Neural cell (in vitro differentiated cells): Measurements from ENCODE around the gene KLHL11. TPM values are rescaled to one million over a fixed set of nuclear protein-coding genes. Genes with fewer than 3 reads are reported as not detected.

Experiments
- H2AFZ ChIP-seq: fragments of 200-600, 300-800 bp; sonication (generic), shearing (Covaris generic); 2 replicates; pipeline ENCODE4 v1.6.0; 2014; ENCODE audit warnings: low read depth, mild to moderate bottlenecking, antibody characterized with exemption, low read length, moderate library complexity
- H3F3A ChIP-seq: fragments of 200-600 bp; shearing (Covaris generic); 2 replicates; pipeline ENCODE4 v1.6.1; 2016; ENCODE audit warnings: mild to moderate bottlenecking, moderate library complexity, mixed read lengths, antibody characterized with exemption, low read length; ENCODE audit not compliant: insufficient read depth, poor library complexity, severe bottlenecking
- H3K27ac ChIP-seq: fragments of 200-600, 300-800 bp; sonication (generic), shearing (Covaris generic); 2 replicates; pipeline ENCODE4 v1.5.1; 2014; ENCODE audit warnings: mild to moderate bottlenecking, low read length, moderate library complexity
- H3K27me3 ChIP-seq: fragments of 300-800, 200-600 bp; sonication (generic), shearing (Covaris generic); 2 replicates; pipeline ENCODE4 v1.6.0; 2014; ENCODE audit warnings: mild to moderate bottlenecking, low read depth, low read length, moderate library complexity; ENCODE audit not compliant: insufficient read depth
- H3K36me3 ChIP-seq: fragments of 300-800, 200-600 bp; sonication (generic), shearing (Covaris generic); 2 replicates; pipeline ENCODE4 v1.5.1; 2014; ENCODE audit warnings: mild to moderate bottlenecking, antibody characterized with exemption, low read length, moderate library complexity; ENCODE audit not compliant: insufficient read depth
- H3K4me2 ChIP-seq: fragments of 300-800, 200-600 bp; sonication (generic), shearing (Covaris generic); 2 replicates; pipeline ENCODE4 v1.6.0; 2014; ENCODE audit warnings: mild to moderate bottlenecking, low read length
- H3K4me3 ChIP-seq: fragments of 300-800, 200-600 bp; sonication (generic), shearing (Covaris generic); 2 replicates; pipeline ENCODE4 v1.5.1; 2014; ENCODE audit warnings: mild to moderate bottlenecking, low read length, moderate library complexity
- H3K79me2 ChIP-seq: fragments of 200-600 bp; shearing (Covaris generic); replicated peaks from 2 replicates; pipeline ENCODE4 v1.6.0; 2014; ENCODE audit warnings: mild to moderate bottlenecking, low read length, moderate library complexity; ENCODE audit not compliant: insufficient read depth
- H3K9ac ChIP-seq: fragments of 300-800, 200-600 bp; sonication (generic), shearing (Covaris generic); 2 replicates; pipeline ENCODE4 v1.6.1; 2016; ENCODE audit warnings: mild to moderate bottlenecking, low read length, mixed read lengths
- H3K9me2 ChIP-seq: fragments of 200-600 bp; shearing (Covaris generic); 2 replicates; pipeline ENCODE4 v1.6.1; 2016; ENCODE audit warnings: mild to moderate bottlenecking, low read length, mixed read lengths; ENCODE audit not compliant: insufficient read depth
- H3K9me3 ChIP-seq: fragments of 200-600, 300-800 bp; sonication (generic), shearing (Covaris generic); 2 replicates; pipeline ENCODE4 v1.6.1; 2016; ENCODE audit warnings: mild to moderate bottlenecking, mixed run types, low read length, moderate library complexity, mixed read lengths
- H4K20me1 ChIP-seq: fragments of 200-600 bp; shearing (Covaris generic); 2 replicates; pipeline ENCODE4 v1.6.1; 2016; ENCODE audit warnings: mild to moderate bottlenecking, mixed run types; ENCODE audit not compliant: insufficient read depth
- CTCF ChIP-seq: fragments of 450-650 bp; IDR thresholded peaks from 2 replicates; pipeline ENCODE4 v1.5.1; 2014; ENCODE audit warnings: antibody characterized with exemption, mild to moderate bottlenecking, moderate library complexity; ENCODE audit not compliant: poor library complexity, severe bottlenecking
- EP300 ChIP-seq: fragments of 450-650 bp; conservative IDR thresholded peaks from 2 replicates; pipeline ENCODE4 v1.6.1; 2014; ENCODE audit warnings: antibody characterized with exemption, mild to moderate bottlenecking, moderate library complexity; ENCODE audit not compliant: poor library complexity, severe bottlenecking
- EZH2 ChIP-seq: fragments of 200-600, 300-800 bp; shearing (Covaris generic), sonication (generic); IDR thresholded peaks from 2 replicates; pipeline ENCODE4 v1.6.1; 2014; ENCODE audit warnings: antibody characterized with exemption, low read length, borderline replicate concordance, mild to moderate bottlenecking; ENCODE audit not compliant: insufficient read depth, poor library complexity, severe bottlenecking
- MXI1 ChIP-seq: fragments of 450-650 bp; conservative IDR thresholded peaks from 2 replicates; pipeline ENCODE4 v1.6.1; 2014; ENCODE audit warnings: antibody characterized with exemption, mild to moderate bottlenecking; ENCODE audit not compliant: poor library complexity, severe bottlenecking
- POLR2AphosphoS5 ChIP-seq: IDR thresholded peaks from 2 replicates; pipeline ENCODE4 v1.6.1; 2012
- RAD21 ChIP-seq: fragments of 450-650 bp; conservative IDR thresholded peaks from 2 replicates; pipeline ENCODE4 v1.6.1; 2014; ENCODE audit warnings: antibody characterized with exemption, mild to moderate bottlenecking, moderate library complexity
- SMC3 ChIP-seq: fragments of 450-650 bp; conservative IDR thresholded peaks from 2 replicates; pipeline ENCODE4 v1.6.1; 2014; ENCODE audit warnings: antibody characterized with exemption, mild to moderate bottlenecking, moderate library complexity; ENCODE audit not compliant: poor library complexity
- TAF1 ChIP-seq: IDR thresholded peaks from 2 replicates; pipeline ENCODE4 v1.6.1; 2012; ENCODE audit warnings: low read depth
- polyA plus RNA-seq: library from polyadenylated mRNA; depleted of rRNA; stranded (reverse); fragments of >200 nt; gene quantifications from 2 replicates; pipeline ENCODE4 v1.2.3, GENCODE V29; 2014
- TF ChIP-seq, protein P1 (sequence below): IDR thresholded peaks from 2 replicates; pipeline ENCODE4 v1.6.1; 2012; ENCODE audit warnings: borderline replicate concordance

Gene KLHL11
- polyA plus RNA-seq, 1 donor from 2014 or later = 30.3 TPM

- H3K79me2 ChIP-seq = peaks cover 3% of the 10 kb centered on the region
- peak within 1 kb of the TSS; percentile 51 for H2AFZ ChIP-seq
- H3K27me3 ChIP-seq = no peaks in the 10 kb centered on the region
- H4K20me1 ChIP-seq = no peaks in the 10 kb centered on the region
- no peak for TF ChIP-seq CTCF
- peak; percentile 71 for TF ChIP-seq MXI1
- TF ChIP-seq, protein P1, sequence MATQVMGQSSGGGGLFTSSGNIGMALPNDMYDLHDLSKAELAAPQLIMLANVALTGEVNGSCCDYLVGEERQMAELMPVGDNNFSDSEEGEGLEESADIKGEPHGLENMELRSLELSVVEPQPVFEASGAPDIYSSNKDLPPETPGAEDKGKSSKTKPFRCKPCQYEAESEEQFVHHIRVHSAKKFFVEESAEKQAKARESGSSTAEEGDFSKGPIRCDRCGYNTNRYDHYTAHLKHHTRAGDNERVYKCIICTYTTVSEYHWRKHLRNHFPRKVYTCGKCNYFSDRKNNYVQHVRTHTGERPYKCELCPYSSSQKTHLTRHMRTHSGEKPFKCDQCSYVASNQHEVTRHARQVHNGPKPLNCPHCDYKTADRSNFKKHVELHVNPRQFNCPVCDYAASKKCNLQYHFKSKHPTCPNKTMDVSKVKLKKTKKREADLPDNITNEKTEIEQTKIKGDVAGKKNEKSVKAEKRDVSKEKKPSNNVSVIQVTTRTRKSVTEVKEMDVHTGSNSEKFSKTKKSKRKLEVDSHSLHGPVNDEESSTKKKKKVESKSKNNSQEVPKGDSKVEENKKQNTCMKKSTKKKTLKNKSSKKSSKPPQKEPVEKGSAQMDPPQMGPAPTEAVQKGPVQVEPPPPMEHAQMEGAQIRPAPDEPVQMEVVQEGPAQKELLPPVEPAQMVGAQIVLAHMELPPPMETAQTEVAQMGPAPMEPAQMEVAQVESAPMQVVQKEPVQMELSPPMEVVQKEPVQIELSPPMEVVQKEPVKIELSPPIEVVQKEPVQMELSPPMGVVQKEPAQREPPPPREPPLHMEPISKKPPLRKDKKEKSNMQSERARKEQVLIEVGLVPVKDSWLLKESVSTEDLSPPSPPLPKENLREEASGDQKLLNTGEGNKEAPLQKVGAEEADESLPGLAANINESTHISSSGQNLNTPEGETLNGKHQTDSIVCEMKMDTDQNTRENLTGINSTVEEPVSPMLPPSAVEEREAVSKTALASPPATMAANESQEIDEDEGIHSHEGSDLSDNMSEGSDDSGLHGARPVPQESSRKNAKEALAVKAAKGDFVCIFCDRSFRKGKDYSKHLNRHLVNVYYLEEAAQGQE = peak; percentile 27
- no peak for TF ChIP-seq POLR2AphosphoS5
- peak within 1 kb of the TSS; percentile 66 for H3K27ac ChIP-seq
- no peaks in the 10 kb centered on the region for H3K9me3 ChIP-seq
- H3K4me3 ChIP-seq = peak within 1 kb of the TSS; percentile 81
- no peaks in the 10 kb centered on the region for H3K9me2 ChIP-seq
- H3F3A ChIP-seq = no peaks in the 10 kb centered on the region
- peak within 1 kb of the TSS; percentile 83 for H3K9ac ChIP-seq
- H3K36me3 ChIP-seq = no peaks in the 10 kb centered on the region
- H3K4me2 ChIP-seq = peak within 1 kb of the TSS; percentile 46
These were observed 52.7 kb downstream of the KLHL11 start, which contains the start of gene FKBP10 for GRCh38 chr17:41812381-41813151. TSS of gene FKBP10 (plus strand) at chr17:41813004. CDS start at chr17:41813035, 31 bp downstream.

- H3K9me3 ChIP-seq = no peaks in the 10 kb centered on the region
- H3K27ac ChIP-seq = peak within 1 kb of the TSS; percentile 66
- H2AFZ ChIP-seq = peak within 1 kb of the TSS; percentile 56
- H3K4me3 ChIP-seq = peak within 1 kb of the TSS; percentile 81
- H4K20me1 ChIP-seq = no peaks in the 10 kb centered on the region
- peaks cover 3% of the 10 kb centered on the region for H3K79me2 ChIP-seq
- peak within 1 kb of the TSS; percentile 83 for H3K9ac ChIP-seq
- H3K4me2 ChIP-seq = peak within 1 kb of the TSS; percentile 51
- no peaks in the 10 kb centered on the region for H3K36me3 ChIP-seq
- H3K9me2 ChIP-seq = no peaks in the 10 kb centered on the region
- TF ChIP-seq TAF1 = no peak
- TF ChIP-seq EZH2 = no peak
- peak; percentile 75 for TF ChIP-seq MXI1
- TF ChIP-seq EP300 = peak; percentile 46
- TF ChIP-seq POLR2AphosphoS5 = peak; percentile 65
- peak; percentile 64 for TF ChIP-seq RAD21
- TF ChIP-seq SMC3 = peak; percentile 67
- TF ChIP-seq CTCF = peak; percentile 93
- TF ChIP-seq, protein P1 = no peak
- no peaks in the 10 kb centered on the region for H3F3A ChIP-seq
- H3K27me3 ChIP-seq = no peaks in the 10 kb centered on the region
These were observed 53.5 kb downstream of the KLHL11 start, which contains the start of gene P3H4 for GRCh38 chr17:41811549-41812380. TSS of gene P3H4 (minus strand) at chr17:41811949. CDS start at chr17:41811915, 34 bp downstream.
